HG02840 (cell line): Measurements from ENCODE around the gene CLDND2.
"Not testable (repeated sequence)": the region's sequence is repeated elsewhere in the genome, so short reads cannot be mapped to it uniquely, and the experiment has no call there.

Source experiments
- ATAC-seq: cut with Tn5 transposase; IDR thresholded peaks from one replicate; pipeline ENCODE4 v1.9.1; 2021; ENCODE audit warnings: mild to moderate bottlenecking, moderate library complexity, moderate number of reproducible peaks; ENCODE audit not compliant: unreplicated experiment, low FRiP score

Gene CLDND2, protein sequence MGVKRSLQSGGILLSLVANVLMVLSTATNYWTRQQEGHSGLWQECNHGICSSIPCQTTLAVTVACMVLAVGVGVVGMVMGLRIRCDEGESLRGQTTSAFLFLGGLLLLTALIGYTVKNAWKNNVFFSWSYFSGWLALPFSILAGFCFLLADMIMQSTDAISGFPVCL

DNA sequence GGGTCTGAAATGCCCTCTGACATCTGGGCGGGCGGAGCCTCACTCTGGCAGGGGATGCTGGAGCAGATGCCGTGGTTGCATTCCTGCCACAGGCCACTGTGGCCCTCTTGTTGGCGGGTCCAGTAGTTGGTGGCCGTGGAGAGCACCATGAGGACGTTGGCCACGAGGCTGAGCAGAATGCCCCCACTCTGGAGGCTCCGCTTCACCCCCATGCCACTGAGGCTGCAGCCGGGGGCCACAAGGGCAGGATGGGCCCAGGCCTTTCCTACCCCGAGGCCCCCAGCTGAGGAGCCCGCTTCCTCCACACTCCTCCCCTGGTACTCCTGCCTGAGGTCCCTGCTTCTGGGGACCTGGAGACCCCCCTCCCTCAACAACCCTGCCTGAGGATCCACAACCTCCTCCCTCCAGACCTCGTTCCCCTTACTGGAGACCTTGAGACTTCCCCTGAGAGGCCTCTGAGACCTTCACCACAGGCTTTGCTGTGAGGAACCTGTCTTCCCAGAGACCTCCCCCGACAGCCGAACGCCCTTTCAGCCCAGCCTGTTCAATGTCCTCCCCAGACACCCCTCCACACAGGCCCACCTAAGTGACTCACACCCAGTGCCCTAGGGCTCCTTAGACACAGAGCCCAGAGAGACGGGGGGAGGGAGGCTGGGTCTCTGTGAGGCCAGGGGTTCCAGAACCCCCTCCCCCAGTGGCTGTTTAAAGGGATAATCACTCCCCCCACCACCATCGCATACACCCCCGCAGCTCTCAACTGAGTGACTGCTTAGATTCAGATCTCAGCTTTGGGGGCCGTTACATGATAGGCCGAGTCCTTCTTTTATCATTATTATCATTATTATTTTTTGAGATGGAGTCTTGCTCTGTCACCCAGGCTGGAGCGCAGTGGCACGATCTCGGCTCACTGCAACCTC, at the start of gene CLDND2:
CLDND2 (minus strand) TSS at position 638 of the 917 bp plus-strand sequence; CDS start at position 212, 426 bp downstream.
- no peak for ATAC-seq

DNA sequence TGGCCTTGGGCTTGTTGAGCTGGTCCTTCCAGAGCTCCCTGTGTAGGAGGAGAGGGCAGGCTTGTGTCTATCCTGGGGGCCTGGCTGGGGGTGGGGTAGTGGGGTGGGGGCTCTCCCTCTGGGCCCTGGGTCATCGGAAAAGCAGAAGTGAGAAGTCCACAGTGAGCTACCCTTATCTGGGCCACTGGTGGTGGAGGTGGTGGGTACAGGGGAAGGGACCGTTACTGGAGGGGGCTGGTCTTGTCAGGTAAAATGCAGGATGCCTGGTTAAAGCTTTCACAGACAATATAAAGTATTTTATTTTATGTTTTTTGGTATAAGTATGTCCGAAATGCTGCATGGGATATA, 49.0 kb upstream of the CLDND2 start:
- peak; percentile 40 for ATAC-seq

DNA sequence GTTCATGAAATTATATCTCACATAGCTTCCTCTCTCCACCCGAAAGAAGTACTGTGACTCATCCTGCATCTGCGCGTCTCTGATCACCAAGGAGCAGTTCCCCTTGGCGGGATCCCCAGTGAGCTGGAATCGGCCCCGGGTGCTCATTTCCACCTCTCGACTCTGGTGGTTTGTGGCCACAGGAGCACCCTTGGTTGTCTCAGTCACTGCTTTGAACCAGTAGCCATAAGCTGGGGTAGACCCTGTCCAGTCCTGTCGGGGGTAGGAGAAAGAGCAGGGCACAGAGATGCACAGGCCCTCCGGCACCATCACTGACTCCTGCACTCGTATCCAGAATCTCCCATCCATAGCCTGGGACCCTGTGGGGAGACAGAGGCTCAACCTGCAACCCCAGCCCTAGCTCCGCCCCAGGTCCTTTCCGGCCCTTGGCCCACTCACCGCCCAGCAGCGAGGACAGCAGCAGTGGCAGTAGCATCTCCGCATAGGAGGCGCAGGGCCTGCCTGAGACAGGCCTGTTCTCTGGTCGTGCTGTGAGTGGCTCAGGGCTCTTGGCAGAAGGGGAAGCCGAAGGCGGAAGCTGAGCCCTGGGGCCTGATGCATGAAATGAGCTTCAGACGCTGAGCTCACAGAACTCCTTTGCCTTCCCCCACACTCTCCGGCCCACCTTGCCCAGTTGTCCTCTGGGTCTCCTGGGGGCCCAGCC, 48.5 kb upstream of the CLDND2 start, which contains the start of gene SIGLEC10:
SIGLEC10 (minus strand) TSS at position 536 of the 703 bp plus-strand sequence; CDS start at position 475, 61 bp downstream.
- peak; percentile 58 for ATAC-seq

DNA sequence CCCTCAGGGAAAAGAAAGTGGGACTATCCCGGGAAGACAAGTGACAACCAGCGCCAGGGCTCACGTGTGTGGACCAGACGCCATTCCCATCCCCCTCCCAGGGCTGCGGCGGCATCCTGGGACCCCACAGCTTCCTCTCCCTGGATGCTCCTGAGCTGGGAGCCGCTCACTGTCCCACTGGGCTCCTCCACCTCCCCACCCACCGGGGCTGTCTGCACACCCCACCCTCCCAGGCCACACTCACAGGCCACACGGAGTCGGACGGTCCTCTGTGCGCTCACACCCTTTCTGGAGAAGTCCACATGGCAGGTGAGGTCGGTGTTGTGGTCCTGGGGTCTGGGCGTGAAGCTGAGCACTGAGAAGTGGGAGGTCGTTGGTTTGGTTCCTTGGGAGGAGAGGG, 47.6 kb upstream of the CLDND2 start:
- ATAC-seq: not testable (repeated sequence)

DNA sequence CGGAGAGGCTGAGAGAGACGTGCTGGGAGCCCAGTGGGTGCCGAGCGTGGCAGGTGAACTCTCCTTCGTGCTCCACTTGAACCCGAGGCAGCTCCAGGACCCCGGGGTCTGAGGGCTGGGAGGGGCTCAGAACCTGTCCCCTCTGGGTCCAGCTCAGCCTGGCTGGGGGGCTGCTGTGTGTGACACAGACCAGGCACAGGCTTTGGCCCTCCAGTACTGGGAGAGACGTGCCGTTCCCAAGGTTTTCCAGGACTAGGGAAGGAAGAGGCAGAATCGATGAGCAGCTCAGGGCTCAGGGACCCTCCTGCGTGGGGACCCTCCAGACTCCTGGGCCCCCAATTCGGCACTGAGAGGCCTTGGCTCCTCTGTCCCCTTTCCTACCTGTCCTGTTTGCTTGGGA, 46.4 kb upstream of the CLDND2 start:
- no peak for ATAC-seq

DNA sequence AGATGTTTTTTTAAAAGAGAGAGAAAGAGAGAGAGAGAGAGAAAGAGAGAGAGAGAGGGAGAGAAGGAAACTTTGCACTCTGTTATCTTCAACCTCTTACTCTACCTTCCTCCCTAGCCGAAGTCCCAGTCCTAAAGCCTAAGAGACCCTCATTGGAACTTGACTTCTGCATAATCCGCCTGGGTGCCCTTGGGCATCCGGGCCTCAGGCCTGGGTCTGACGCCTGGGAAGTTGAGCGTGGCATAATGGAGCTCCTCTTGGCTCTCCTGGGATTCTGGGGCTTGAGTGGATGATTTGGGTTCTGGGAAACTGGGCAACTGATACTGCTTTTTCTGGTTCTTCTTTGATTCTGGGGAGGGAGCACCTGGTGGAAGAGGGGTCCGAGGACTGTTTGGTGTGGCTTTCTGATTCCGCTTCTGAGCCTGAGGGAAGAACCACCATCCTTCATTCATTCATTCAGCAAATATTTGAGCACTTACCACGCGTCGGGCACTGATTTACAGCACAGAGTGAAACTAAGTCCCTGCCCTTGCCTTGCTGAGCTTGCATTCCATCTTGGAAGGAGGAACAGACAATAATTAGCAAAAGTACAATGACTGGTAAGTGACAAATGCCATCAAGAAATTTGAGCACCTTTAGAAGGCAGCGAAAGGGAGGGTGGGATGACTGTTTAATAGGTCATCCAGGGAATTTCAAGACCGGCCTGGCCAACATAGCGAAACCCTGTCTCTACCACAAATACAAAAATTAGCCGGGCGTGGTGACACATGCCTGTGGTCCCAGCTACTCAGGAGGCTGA, 42.3 kb upstream of the CLDND2 start:
- no peak for ATAC-seq

DNA sequence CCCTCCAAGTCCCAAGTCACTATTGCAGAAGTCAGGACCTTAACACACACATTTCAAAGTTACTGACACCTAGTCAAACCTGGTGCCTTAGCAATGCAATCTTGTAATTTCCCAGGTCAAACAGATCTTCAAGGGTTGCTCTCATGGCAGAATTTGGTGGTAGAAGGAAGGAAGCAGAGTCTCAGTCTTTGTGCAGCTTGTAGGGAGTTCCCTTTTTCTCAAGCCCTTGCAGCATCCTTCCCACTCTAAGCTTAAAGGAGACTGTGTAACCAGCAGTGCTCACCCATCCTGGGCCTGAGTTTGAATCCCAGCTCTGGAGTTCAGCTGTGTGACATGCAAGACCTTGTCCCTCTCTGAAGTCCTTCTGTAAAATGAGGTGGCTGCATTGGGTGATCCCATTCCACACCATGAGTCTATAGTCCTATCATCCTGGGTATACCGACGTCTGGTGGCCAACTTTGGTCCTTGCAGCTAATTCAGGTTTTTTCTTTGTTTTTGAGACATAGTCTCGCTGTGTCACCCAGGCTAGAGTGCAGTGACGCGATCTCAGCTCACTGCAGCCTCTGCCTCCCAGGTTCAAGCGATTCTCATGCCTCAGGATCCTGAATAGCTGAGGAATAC, 38.8 kb upstream of the CLDND2 start:
- ATAC-seq: no peak

DNA sequence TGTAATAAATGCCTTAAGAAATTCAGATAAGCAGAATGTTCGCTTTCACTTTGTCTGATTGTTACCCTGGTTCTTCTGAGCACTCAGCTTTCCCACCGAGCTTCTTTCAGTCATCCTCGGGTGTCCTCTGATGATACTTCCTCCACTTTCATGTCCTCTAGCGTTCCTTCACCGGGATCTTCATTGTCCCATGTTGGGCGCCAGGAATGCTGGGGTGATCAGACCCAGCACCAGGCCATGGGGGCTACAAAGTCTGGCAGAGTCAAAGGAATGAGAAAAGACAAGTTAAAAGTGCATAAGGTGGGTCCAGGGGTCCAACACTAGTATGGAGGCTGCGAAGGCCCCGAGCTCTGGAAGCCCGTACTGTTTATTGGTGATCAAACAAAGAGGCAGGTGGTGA, 33.3 kb upstream of the CLDND2 start:
- ATAC-seq: no peak

DNA sequence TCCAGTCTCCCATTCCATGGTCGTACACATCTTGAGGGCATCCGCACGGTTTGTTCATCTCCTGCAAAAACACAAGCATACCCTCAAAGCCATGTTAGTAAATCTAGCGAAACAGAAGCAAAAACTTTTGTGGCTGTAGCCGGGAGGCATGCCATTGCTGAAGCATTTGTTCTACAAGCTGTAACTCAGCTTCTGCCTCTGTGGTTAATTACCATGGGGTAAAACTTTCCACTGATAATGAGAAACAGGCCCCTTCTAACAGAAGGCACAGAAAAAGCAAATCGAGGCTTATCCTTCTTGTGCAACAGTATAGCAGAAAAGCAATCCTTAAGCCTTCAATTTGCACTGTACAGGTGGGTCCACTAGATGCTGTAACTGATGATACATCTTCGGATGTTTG, 31.1 kb upstream of the CLDND2 start:
- ATAC-seq: not testable (repeated sequence)

DNA sequence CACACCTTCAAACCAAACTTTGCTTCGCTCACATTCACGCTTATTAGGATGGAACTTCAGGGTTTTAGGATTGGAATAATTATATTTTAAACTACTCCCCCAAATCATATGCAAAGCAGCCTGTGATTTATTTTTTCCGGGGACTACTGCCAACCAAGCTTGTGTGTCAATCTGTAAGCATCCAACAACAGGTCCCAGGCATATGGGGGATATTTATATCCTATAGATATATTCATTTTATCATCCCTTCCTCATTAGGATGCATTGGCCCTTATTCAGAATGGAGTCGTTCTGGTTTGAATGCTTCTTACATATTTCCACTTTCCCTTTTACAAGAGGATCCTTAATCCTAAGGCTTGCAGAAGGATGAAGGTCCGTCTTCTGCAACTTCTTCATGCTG, 30.4 kb upstream of the CLDND2 start:
- no peak for ATAC-seq

DNA sequence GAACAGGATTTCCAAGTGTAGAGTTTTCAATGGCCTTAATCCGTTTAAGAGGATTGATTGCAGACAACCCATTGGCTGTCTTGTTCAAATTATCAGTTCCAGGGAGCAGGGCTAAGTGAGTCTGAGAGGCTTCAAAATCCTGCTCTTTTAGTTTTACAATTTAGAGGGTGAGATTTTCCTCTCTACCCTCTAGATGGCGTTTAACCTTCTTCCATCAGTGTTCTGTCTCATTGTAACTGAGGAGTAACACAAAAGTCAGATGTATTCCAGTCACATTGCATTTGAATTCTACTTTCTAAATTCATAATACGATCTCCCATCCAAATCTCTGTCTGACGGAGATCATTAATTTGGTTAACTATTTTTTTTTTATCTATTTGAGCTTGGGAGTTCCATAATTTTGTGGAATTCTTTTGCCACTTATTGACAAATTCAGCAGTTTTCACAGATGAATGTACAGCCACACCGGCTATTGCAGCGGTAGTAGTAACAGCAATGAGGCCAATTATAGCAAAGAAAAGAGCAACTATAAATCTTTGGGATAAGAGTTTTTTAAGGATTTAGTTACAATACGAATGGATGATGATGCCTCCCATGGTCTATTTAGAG, 29.4 kb upstream of the CLDND2 start:
- no peak for ATAC-seq

DNA sequence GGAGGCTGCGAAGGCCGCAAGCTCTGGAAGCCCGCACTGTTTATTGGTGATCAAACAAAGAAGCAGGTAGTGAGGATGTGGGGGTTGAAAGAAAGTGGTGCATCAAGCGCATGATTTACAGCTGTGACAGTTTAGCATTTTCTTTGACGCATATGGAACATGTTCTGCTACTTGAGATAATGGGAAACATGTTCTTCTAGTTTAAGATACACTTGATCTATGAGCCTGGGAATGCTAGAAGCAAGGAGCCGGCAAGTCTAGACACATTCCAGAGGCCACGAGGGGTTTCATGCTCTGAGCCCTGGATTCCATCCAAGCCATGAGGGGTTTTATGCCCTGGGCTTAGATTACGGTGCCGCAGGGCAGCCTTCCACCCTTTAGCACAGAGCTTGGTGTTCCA, 28.6 kb upstream of the CLDND2 start:
- ATAC-seq: not testable (repeated sequence)

DNA sequence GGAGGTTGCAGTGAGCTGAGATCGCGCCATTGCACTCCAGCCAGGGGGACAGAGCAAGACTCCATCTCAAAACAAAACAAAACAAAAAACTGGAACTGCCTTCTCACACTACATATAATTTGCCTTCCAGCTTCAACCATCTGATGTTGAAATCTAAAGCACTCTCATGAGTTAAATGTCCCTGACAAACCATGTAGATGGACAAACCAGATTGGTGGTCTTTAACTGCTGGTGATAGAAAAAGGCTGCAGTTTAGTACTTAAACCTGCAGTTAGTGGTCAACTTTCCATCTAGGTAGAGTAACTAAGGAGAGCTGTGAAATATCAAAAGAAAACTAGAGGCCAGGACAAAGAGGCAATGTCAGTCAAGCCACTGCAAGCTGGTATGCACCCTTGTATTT, 27.4 kb upstream of the CLDND2 start:
- no peak for ATAC-seq

DNA sequence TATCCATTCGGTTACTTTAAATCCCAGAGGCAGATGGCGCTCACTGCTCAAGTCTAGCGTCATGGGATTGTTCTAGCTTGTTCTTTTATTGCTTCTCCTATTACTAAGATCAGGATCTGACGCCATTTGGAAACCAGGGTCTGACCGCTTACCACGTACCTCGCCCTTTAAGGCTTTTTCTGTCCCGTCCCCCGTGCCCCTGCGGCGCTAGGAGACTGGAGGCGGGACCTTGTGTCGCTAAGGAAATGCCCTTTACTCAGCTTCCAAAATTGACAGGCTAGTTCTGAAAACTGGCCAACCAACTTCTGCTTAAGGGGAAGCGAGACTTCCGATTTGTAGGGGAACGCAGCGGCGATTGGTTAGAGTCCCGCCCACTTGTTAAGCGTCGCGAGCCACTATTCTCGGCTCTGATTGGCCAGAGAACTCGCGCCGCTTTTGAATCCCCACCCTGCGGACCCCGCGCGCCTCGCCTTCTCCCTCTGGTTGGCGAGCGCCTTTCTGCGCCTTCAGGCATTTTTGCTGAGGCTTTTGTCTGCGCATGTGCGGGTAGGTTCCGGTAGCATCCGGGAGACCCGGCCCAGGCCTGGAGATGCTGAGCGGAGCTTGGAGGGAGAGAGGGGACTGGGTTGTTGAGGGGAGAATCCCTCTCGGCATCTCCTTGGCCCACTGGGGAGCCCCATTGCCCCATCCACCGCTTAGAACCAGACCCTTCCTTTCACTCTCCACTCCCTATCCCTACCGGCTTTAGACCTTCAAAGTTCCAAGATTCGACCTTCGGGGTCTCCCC, 25.4 kb upstream of the CLDND2 start:
- ATAC-seq: peak; percentile 94

DNA sequence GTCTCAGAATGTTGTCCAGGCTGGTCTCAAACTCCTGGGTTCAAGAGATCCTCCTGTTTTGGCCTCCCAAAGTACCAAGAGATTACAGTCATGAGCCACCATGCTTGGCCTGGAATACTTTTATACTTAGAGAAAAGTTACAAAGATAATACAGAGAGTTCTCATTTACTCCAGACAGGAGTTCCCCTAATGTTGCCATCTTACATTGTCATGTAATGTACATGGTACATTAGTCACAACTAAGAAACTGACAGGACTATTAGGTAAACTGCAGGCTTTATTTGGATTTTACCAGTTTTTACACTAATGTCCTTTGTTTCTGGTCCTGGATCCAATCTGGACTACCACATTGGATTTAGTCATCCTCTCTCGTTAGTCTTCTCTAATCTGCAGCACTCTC, 23.9 kb upstream of the CLDND2 start:
- no peak for ATAC-seq

DNA sequence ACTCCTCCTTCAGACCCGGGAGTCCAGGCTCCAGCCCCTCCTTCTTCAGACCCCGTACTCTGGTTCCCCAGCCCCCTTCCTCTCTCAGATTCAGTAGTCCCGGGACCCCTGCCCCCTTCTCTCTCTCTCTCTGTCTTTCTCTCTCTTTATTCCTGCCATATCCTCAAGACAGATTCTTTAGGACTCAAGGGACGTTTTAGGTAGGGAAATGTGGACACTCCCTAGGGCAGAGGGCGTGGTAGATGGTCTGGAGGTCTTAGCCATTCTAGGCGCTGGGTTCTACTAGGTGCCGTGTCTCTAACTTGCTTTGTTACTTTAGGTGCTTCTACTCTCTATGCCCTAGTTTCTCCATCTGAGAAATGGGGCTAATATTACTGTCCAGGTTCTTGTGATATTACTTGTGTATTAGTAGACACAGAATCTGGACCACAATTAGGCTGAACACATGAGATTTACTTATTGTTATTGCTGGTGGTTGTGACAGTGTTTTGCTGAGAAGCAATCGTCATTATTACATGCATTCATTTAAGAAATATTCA, 22.3 kb upstream of the CLDND2 start:
- ATAC-seq: no peak

DNA sequence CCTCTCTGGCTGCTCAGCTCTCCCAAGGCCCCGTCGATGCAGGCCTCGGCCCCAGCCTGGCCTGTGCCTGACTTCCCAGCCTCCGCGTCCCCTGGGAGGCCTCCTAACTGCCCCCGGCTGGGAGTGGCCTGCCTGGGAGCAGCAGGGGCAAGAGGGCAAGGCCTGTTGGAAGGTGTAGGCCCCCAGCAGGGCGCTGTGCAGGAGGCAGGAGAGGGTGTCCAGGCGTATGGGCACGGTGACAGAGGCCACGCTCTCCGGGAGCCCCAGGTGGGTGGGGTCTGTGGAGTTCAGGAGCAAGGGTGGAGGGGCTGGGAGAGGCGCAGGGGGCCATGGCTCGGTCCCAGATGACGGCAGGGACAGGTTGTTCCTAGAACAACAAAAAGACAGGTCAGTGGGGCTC, 20.3 kb upstream of the CLDND2 start:
- no peak for ATAC-seq

DNA sequence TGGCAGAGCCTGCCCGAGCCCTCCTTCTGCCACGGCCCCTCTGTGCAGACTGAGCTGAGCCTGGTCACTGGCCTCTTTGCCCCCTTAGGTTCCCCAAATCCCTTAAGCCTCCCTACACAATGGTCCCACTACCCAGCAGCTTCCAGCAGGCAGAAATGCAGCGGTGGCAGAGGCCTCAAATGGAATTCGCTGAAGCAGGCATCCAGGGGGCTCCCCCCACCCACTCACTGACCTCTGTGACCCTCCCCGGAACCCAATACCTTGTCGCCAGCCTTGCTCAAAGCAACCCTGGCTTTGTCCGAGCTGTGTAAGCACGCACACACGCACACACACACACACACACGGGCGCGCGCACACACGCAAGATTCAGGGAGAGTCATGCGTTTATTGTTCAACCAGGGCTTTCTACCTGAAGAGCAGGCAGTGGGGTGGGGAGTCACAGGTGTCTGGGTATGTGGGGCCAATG, 19.2 kb upstream of the CLDND2 start, which contains the start of gene LIM2:
LIM2 (minus strand) TSS at position 51 of the 466 bp plus-strand sequence. CDS start 531 bp downstream, outside the sequence.
- ATAC-seq: no peak
